Testis (tissue), 2 donors: Measurements from ENCODE around the gene ANKRD11.

ENCODE experiments used
- POLR2A ChIP-seq: fragments of 450-650 bp; IDR thresholded peaks from one replicate; pipeline ENCODE4 v1.6.1; 2017; ENCODE audit warnings: antibody characterized with exemption, mild to moderate bottlenecking, moderate library complexity
- TF ChIP-seq, protein P1 (sequence below), 3 experiments: fragments of 450-650 bp in 2 of 3; fragments of 200-600 bp in 1 of 3; sonication (generic) in 1 of 3; IDR thresholded peaks; one replicate each; pipeline ENCODE4 v1.5.1; 2016 to 2019; ENCODE audit warnings: antibody characterized with exemption in 3 of 3, mild to moderate bottlenecking in 2 of 3, moderate library complexity in 1 of 3

DNA sequence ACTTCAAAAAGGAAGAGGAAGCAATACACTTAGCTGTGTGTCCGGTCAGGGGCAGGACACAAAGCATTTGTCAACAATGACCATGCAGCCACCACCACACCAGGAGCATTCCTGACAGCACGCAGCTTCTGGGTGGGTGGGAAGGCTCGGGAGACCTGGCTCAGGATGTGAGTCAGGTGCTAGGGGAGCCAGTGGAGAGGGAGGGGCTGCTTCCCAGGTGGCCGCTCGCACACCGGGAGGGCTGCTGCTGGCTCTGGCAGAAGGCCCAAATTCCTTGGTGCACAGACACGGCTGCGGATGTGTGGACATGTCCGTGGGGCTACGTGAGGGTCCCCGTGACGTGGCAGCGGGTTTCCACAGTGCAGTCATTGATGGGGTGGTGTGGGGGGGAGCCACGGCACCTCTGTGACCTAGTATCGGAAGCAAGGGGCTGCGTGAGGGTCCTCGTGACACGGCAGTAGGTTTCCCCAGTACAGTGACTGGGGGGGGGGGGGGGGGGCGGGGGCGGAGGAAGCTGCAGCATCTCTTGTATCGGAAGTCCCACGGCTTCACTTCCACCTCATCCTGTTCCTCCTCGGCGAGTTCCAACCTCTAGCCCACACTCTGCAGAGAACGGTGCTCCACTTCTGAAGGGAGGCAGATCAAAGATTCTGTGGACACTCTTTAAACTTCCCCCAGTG lies 160.0 kb downstream of the ANKRD11 start:
- TF ChIP-seq, protein P1, sequence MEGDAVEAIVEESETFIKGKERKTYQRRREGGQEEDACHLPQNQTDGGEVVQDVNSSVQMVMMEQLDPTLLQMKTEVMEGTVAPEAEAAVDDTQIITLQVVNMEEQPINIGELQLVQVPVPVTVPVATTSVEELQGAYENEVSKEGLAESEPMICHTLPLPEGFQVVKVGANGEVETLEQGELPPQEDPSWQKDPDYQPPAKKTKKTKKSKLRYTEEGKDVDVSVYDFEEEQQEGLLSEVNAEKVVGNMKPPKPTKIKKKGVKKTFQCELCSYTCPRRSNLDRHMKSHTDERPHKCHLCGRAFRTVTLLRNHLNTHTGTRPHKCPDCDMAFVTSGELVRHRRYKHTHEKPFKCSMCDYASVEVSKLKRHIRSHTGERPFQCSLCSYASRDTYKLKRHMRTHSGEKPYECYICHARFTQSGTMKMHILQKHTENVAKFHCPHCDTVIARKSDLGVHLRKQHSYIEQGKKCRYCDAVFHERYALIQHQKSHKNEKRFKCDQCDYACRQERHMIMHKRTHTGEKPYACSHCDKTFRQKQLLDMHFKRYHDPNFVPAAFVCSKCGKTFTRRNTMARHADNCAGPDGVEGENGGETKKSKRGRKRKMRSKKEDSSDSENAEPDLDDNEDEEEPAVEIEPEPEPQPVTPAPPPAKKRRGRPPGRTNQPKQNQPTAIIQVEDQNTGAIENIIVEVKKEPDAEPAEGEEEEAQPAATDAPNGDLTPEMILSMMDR (IDR thresholded peaks at IDR 0.05): no peak
- TF ChIP-seq POLR2A: no peak
